Ishikawa (cell line): ENCODE results near the gene AKAP17A.

Experiments
- CREB1 ChIP-seq: IDR thresholded peaks from 2 replicates; pipeline ENCODE4 v1.6.1; 2012; ENCODE audit warnings: low read depth
- EGR1 ChIP-seq: IDR thresholded peaks from 2 replicates; pipeline ENCODE4 v1.6.1; 2012
- EP300 ChIP-seq: IDR thresholded peaks from 2 replicates; pipeline ENCODE4 v1.6.1; 2012; ENCODE audit warnings: borderline replicate concordance
- RAD21 ChIP-seq: IDR thresholded peaks from 2 replicates; pipeline ENCODE4 v1.6.1; 2012; ENCODE audit warnings: low read depth
- TCF12 ChIP-seq: IDR thresholded peaks from 2 replicates; pipeline ENCODE4 v1.6.1; 2012; ENCODE audit warnings: low read depth
- TF ChIP-seq, protein P1 (sequence below): IDR thresholded peaks from 2 replicates; pipeline ENCODE4 v1.6.1; 2012; ENCODE audit warnings: low read depth, mild to moderate bottlenecking

DNA sequence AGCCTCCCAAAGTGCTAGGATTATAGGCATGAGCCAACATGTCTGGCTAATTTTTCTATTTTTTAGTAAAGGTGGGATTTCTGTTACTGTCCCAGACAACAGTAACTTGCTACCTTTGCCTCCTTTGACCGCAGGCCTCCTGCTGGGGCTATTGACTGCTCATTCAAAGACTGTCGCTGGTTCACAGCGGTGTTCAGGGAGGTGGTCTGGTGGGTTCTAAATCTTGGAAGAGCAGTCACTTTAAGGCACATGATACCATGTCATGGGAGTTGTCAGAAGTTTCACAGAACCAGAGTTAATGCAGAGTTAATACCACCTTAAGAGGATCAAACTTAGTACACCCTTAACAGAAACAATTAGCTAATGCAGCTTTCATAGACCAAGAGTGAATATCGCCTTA, 27.3 kb downstream of the AKAP17A start:
- no peak for TF ChIP-seq EP300
- TF ChIP-seq, protein P1, sequence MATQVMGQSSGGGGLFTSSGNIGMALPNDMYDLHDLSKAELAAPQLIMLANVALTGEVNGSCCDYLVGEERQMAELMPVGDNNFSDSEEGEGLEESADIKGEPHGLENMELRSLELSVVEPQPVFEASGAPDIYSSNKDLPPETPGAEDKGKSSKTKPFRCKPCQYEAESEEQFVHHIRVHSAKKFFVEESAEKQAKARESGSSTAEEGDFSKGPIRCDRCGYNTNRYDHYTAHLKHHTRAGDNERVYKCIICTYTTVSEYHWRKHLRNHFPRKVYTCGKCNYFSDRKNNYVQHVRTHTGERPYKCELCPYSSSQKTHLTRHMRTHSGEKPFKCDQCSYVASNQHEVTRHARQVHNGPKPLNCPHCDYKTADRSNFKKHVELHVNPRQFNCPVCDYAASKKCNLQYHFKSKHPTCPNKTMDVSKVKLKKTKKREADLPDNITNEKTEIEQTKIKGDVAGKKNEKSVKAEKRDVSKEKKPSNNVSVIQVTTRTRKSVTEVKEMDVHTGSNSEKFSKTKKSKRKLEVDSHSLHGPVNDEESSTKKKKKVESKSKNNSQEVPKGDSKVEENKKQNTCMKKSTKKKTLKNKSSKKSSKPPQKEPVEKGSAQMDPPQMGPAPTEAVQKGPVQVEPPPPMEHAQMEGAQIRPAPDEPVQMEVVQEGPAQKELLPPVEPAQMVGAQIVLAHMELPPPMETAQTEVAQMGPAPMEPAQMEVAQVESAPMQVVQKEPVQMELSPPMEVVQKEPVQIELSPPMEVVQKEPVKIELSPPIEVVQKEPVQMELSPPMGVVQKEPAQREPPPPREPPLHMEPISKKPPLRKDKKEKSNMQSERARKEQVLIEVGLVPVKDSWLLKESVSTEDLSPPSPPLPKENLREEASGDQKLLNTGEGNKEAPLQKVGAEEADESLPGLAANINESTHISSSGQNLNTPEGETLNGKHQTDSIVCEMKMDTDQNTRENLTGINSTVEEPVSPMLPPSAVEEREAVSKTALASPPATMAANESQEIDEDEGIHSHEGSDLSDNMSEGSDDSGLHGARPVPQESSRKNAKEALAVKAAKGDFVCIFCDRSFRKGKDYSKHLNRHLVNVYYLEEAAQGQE, result no peak
- TF ChIP-seq RAD21, result no peak
- no peak for TF ChIP-seq EGR1
- no peak for TF ChIP-seq CREB1
- no peak for TF ChIP-seq TCF12
